Stimulated activated naive CD8-positive, alpha-beta T cell treated with anti-CD3 and anti-CD28 coated beads, Interleukin-15, Interleukin-2, amounts not matched to agents 100 ng/mL and 50 ng/mL, for 24 hours (primary cell): ENCODE data around the gene UFSP2.

Source experiments
- H3K27ac Mint-ChIP-seq: one replicate; pipeline ENCODE4 v1.8.0; 2021; ENCODE audit warnings: mild to moderate bottlenecking, mixed read lengths
- H3K27me3 Mint-ChIP-seq: one replicate; pipeline ENCODE4 v1.8.0; 2021; ENCODE audit warnings: mixed read lengths
- H3K36me3 Mint-ChIP-seq: one replicate; pipeline ENCODE4 v1.8.0; 2021; ENCODE audit warnings: low read depth, mixed read lengths
- H3K4me1 Mint-ChIP-seq: one replicate; pipeline ENCODE4 v1.8.0; 2021; ENCODE audit warnings: low read depth, mixed read lengths
- H3K4me3 Mint-ChIP-seq: one replicate; pipeline ENCODE4 v1.8.0; 2021; ENCODE audit warnings: mild to moderate bottlenecking, mixed read lengths
- H3K9me3 Mint-ChIP-seq: one replicate; pipeline ENCODE4 v1.8.0; 2021; ENCODE audit warnings: mixed read lengths

The UFSP2 gene

DNA sequence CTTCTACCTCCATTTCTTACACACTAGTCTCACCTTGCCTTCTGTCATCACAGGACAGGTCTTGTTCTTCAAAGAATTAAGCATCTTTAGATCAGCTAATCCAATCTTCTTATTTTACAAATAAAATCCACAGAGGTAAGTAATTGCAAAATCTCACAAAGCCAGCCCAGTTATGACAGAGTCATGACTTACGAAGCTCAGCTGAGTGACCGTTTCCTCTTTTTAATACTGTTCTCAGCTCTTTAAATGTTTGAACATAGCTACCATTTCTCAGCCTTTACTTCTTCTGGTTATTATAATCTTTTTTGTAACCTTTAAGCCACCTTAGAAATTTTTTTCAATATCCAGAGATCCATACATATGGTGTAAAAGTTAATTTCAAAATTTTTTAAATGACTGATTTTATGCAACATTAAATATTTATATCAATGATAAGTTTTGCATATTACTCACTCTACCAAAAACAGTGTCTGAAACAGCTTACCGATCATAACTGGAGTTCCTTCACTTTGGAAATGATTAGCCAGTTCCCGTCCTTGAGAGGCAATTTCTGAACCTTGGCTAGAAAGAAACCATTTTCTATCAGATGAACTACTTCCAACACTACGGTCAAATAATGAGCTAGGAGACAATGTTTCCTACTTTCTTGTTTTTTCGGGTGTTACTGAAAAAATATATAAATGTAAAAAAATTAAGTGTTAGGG, 20.3 kb downstream of the UFSP2 start:
- peaks cover 47% of the 10 kb centered on the region for H3K36me3 Mint-ChIP-seq
- no peaks in the 10 kb centered on the region for H3K27me3 Mint-ChIP-seq
- no peak overlapping the region for H3K4me3 Mint-ChIP-seq
- no peak overlapping the region for H3K27ac Mint-ChIP-seq
- H3K9me3 Mint-ChIP-seq = no peaks in the 10 kb centered on the region
- no peaks in the 10 kb centered on the region for H3K4me1 Mint-ChIP-seq

- no peaks in the 10 kb centered on the region for H3K9me3 Mint-ChIP-seq
- H3K36me3 Mint-ChIP-seq = peaks cover 54% of the 10 kb centered on the region
- no peak overlapping the region for H3K27ac Mint-ChIP-seq
- no peaks in the 10 kb centered on the region for H3K27me3 Mint-ChIP-seq
- peaks cover 3% of the 10 kb centered on the region for H3K4me1 Mint-ChIP-seq
- H3K4me3 Mint-ChIP-seq = no peak overlapping the region
These were observed 21.7 kb downstream of the UFSP2 start for GRCh38 chr4:185404031-185404430.

- Mint-ChIP-seq H3K9me3 (no peaks in the 10 kb centered on the region), H3K4me1 (peaks cover 33% of the 10 kb centered on the region), H3K4me3 (no peak overlapping the region), H3K27ac (no peak overlapping the region), H3K27me3 (no peaks in the 10 kb centered on the region), H3K36me3 (peaks cover 50% of the 10 kb centered on the region)
These were observed 26.3 kb downstream of the UFSP2 start for GRCh38 chr4:185399466-185399865.

GRCh38 chr4:185398618-185399017, 27.1 kb downstream of the UFSP2 start:
- peaks cover 49% of the 10 kb centered on the region for H3K36me3 Mint-ChIP-seq
- no peak overlapping the region for H3K4me3 Mint-ChIP-seq
- H3K9me3 Mint-ChIP-seq = no peaks in the 10 kb centered on the region
- no peaks in the 10 kb centered on the region for H3K27me3 Mint-ChIP-seq
- no peak overlapping the region for H3K27ac Mint-ChIP-seq
- peaks cover 41% of the 10 kb centered on the region for H3K4me1 Mint-ChIP-seq

DNA sequence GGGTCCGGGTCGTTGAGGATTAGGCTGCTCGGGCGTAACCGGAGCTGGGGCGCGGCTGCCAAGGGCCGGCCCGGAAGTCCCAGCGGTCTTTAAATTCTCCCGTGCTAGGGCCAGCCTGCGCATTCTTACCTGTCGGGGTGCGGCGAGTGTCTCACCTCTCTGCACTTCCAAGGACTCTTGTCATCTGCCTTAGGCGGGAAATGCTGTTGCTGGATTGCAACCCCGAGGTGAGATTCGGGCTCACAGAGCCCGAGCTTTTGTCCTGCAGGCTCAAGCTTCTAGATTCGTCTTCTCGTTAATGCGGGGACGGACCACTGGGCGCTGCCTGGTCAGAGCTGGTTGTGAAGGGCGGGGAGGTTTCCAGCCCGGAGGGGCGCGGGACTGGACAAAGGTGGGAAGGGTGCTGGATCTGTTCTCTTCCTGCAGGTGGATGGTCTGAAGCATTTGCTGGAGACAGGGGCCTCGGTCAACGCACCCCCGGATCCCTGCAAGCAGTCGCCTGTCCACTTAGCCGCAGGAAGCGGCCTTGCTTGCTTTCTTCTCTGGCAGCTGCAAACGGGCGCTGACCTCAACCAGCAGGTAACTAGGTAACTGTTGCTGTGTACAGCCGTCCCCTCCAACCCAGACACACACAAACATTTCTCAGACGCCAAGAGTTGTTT, 28.9 kb downstream of the UFSP2 start, which contains the start of gene ANKRD37:
Gene ANKRD37, plus strand, starts transcription at position 118 of the 662 bp plus-strand sequence. Its CDS starts 83 bp downstream, at position 201.
- peak within 1 kb of the TSS; percentile 96 for H3K27ac Mint-ChIP-seq
- H3K4me1 Mint-ChIP-seq = peaks cover 43% of the 10 kb centered on the region
- H3K4me3 Mint-ChIP-seq = peak within 1 kb of the TSS; percentile 94
- H3K27me3 Mint-ChIP-seq = no peaks in the 10 kb centered on the region
- no peaks in the 10 kb centered on the region for H3K9me3 Mint-ChIP-seq
- peaks cover 42% of the 10 kb centered on the region for H3K36me3 Mint-ChIP-seq

DNA sequence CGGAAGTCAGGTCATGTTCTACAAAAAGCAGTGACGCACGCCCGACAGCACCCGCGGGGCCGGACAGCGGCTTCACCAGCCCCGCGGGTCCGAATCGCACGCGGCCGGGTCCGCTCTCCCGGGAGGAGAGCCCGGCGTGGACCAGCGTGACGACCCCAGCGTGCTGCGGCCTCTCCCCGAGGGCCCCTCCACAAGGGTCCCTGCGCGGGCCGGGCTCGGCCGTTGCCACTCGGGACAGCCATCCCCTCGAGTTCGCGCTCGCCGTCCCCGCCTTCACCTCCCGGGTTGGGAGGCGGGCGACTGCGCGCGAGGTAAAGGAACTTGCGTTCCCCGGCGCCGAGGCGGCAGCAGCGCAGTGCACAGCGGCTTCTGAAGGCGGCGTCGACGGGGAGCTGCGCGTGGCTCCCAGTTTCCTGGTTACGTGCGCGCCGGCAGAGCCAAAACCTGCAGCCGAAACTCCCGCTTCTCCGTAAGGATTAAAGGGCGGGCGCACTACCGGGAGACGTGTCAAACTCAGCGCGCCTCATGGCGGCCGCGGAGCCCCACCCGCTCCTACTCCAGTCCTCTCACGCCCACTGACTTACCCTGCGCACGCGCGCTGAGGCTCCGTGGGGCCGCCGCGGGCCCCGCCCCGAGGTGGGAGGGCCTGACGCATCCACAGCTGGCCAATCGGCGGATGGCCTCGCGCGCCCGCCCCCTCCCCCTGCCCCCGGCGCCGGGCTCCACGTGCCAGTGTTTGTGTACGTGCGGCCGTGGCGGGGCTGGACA, 29.6 kb downstream of the UFSP2 start:
- H3K4me1 Mint-ChIP-seq = peaks cover 43% of the 10 kb centered on the region
- peak overlapping the region; percentile 96 for H3K27ac Mint-ChIP-seq
- no peaks in the 10 kb centered on the region for H3K27me3 Mint-ChIP-seq
- H3K36me3 Mint-ChIP-seq = peaks cover 38% of the 10 kb centered on the region
- no peaks in the 10 kb centered on the region for H3K9me3 Mint-ChIP-seq
- peak overlapping the region; percentile 94 for H3K4me3 Mint-ChIP-seq

GRCh38 chr4:185395238-185395955, 30.4 kb downstream of the UFSP2 start, which contains the start of gene LRP2BP:
Gene LRP2BP, minus strand, starts transcription at chr4:185395924. Its CDS starts 17,738 bp downstream, at chr4:185378186.
- no peaks in the 10 kb centered on the region for H3K27me3 Mint-ChIP-seq
- H3K27ac Mint-ChIP-seq = peak within 1 kb of the TSS; percentile 96
- no peaks in the 10 kb centered on the region for H3K9me3 Mint-ChIP-seq
- H3K4me3 Mint-ChIP-seq = peak within 1 kb of the TSS; percentile 94
- H3K36me3 Mint-ChIP-seq = peaks cover 32% of the 10 kb centered on the region
- H3K4me1 Mint-ChIP-seq = peaks cover 43% of the 10 kb centered on the region

GRCh38 chr4:185394568-185395237, 31.1 kb downstream of the UFSP2 start:
- H3K4me1 Mint-ChIP-seq = peaks cover 43% of the 10 kb centered on the region
- H3K27me3 Mint-ChIP-seq = no peaks in the 10 kb centered on the region
- H3K4me3 Mint-ChIP-seq = peak overlapping the region; percentile 94
- H3K36me3 Mint-ChIP-seq = peaks cover 26% of the 10 kb centered on the region
- H3K9me3 Mint-ChIP-seq = no peaks in the 10 kb centered on the region
- H3K27ac Mint-ChIP-seq = peak overlapping the region; percentile 96

GRCh38 chr4:185392156-185392555, 33.6 kb downstream of the UFSP2 start:
- no peaks in the 10 kb centered on the region for H3K9me3 Mint-ChIP-seq
- no peak overlapping the region for H3K27ac Mint-ChIP-seq
- peaks cover 24% of the 10 kb centered on the region for H3K4me1 Mint-ChIP-seq
- peaks cover 6% of the 10 kb centered on the region for H3K36me3 Mint-ChIP-seq
- H3K27me3 Mint-ChIP-seq = no peaks in the 10 kb centered on the region
- H3K4me3 Mint-ChIP-seq = no peak overlapping the region

DNA sequence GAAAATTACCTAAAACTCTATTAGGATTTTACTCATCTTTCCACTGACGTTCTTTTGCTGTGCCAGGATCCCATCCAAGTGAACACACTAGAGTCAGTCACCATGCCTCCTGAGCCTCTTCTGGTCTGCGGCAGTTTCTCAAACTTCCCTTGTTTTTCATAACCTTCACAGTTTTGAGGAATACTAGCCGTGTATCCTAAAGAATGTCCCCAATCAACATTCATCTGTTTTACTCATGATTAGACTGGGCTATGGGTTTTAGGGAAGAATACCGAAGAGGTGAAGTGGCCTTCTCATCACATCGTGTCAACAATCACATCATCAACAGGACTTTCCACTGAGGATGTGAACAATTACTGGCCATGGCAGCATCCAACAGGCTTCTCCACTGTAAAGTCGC, 34.8 kb downstream of the UFSP2 start:
- H3K9me3 Mint-ChIP-seq = no peaks in the 10 kb centered on the region
- no peak overlapping the region for H3K4me3 Mint-ChIP-seq
- H3K27ac Mint-ChIP-seq = no peak overlapping the region
- peaks cover 20% of the 10 kb centered on the region for H3K4me1 Mint-ChIP-seq
- H3K27me3 Mint-ChIP-seq = peaks cover 1% of the 10 kb centered on the region
- H3K36me3 Mint-ChIP-seq = peaks cover 6% of the 10 kb centered on the region

DNA sequence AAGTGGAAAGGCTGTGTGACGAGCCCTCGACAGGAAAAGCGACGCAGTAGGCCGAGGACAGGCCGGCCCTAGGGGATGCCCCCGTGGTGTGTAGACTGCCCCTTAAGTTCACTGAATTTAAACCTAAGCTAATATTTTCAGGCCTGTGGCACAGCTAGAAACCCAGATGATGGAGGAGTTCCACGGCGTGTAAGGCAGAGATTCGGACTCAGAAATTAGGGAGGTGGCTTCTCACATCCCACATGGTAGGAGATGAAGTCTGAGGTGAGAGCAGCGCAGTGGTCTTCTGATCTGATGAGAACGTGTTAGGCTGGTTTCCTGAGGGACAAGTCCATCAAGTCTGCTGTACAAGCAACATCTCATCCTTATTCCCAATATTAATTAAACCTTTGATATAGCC, 37.8 kb downstream of the UFSP2 start:
- peaks cover 10% of the 10 kb centered on the region for H3K4me1 Mint-ChIP-seq
- H3K27ac Mint-ChIP-seq = no peak overlapping the region
- peaks cover 22% of the 10 kb centered on the region for H3K27me3 Mint-ChIP-seq

DNA sequence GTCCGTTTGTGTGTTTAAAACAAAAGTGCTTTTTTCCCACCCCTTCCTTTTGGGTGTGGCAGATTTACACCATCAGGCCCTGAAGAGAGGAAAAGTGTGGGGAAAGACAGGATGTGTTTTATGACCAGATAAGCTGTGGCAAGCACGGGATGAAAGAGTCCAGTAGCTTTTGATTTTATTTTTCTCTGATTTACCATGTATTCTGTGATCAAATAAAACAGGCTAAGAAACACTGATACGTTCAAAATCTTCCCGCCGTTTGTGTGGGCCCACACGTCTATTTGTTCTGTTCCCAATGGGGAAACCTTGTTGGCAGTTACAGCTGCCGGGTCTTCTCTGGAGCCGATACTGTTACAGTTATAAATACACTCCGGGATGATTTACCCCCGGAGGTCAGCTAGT, 40.8 kb downstream of the UFSP2 start:
- H3K4me3 Mint-ChIP-seq = no peak overlapping the region
- H3K36me3 Mint-ChIP-seq = peaks cover 14% of the 10 kb centered on the region
- H3K27me3 Mint-ChIP-seq = peaks cover 22% of the 10 kb centered on the region
- H3K4me1 Mint-ChIP-seq = peaks cover 10% of the 10 kb centered on the region
- peaks cover 8% of the 10 kb centered on the region for H3K9me3 Mint-ChIP-seq
- H3K27ac Mint-ChIP-seq = no peak overlapping the region

More for the DNA sequence above, 37.8 kb downstream of the UFSP2 start:
- Mint-ChIP-seq H3K36me3 (no peaks in the 10 kb centered on the region), H3K9me3 (no peaks in the 10 kb centered on the region), H3K4me3 (no peak overlapping the region)

DNA sequence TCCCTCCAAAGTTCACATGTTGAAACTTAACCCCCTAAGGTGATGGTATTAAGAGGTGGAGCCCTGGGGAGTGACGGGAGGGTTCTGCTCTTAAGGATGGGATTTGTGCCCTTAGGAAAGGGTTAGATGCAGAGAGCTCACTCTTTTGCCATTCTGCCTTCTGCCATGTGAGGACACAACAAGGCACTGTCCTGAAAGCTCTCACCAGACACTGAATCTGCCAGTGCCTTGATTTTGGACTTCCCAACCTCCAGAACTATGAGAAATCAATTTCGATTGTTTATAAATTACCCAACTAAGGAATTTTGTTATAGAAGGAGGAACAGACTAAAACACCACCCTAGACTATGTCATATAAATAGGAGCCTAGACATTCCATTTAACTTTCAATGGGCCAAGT, 41.7 kb downstream of the UFSP2 start:
- Mint-ChIP-seq H3K27ac (no peak overlapping the region), H3K27me3 (peaks cover 22% of the 10 kb centered on the region), H3K9me3 (peaks cover 8% of the 10 kb centered on the region), H3K36me3 (peaks cover 14% of the 10 kb centered on the region), H3K4me1 (peaks cover 10% of the 10 kb centered on the region), H3K4me3 (no peak overlapping the region)

DNA sequence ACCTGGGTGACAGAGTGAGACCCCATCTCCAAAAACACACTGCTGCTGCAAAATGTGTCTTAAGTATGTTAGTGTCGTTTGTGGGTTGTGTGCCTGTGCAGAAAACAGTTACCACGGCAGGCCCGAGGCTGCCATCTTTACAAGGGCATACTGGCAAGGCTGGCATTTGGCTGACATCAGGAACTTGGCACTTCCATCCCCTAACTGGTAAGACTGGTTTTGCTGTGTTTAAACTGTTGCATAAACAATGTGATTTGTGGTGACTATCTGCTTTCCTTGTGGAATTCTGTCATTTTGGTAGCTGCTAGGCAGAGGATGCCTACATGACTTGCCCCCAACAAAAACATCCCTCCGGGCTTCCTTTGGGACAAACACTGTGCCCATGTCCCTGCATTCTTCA, 42.3 kb downstream of the UFSP2 start:
- H3K27ac Mint-ChIP-seq = no peak overlapping the region
- H3K27me3 Mint-ChIP-seq = peaks cover 22% of the 10 kb centered on the region
- peaks cover 14% of the 10 kb centered on the region for H3K36me3 Mint-ChIP-seq
- H3K4me1 Mint-ChIP-seq = peaks cover 10% of the 10 kb centered on the region
- H3K9me3 Mint-ChIP-seq = peaks cover 8% of the 10 kb centered on the region
- no peak overlapping the region for H3K4me3 Mint-ChIP-seq
